IPS-NIHi11 (cell line): ENCODE data around the gene CHTF18.
"Not testable (repeated sequence)": the region's sequence is repeated elsewhere in the genome, so short reads cannot be mapped to it uniquely, and the experiment has no call there.

ENCODE experiments used
- DNase-seq: peaks from one replicate; pipeline ENCODE4 v3.0.0; 2012; ENCODE audit warnings: mixed read lengths, low spot score

The CHTF18 gene

DNA sequence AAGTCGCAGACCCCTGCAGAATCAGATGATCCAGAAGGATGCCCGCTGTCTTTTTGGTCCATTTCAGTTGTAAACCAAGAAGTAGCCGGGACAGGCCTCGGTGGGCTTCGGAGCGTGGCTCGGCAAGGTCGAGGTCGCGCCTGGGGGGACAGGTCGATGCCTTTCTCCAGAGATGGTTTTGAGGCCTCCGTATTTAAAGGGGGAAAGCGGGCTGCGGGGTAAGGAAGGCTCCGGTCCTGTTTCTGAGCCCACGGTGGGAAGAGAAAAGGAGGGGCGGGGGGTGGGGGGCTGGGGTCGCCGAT lies 19.6 kb downstream of the CHTF18 start:
- DNase-seq = no peak

DNA sequence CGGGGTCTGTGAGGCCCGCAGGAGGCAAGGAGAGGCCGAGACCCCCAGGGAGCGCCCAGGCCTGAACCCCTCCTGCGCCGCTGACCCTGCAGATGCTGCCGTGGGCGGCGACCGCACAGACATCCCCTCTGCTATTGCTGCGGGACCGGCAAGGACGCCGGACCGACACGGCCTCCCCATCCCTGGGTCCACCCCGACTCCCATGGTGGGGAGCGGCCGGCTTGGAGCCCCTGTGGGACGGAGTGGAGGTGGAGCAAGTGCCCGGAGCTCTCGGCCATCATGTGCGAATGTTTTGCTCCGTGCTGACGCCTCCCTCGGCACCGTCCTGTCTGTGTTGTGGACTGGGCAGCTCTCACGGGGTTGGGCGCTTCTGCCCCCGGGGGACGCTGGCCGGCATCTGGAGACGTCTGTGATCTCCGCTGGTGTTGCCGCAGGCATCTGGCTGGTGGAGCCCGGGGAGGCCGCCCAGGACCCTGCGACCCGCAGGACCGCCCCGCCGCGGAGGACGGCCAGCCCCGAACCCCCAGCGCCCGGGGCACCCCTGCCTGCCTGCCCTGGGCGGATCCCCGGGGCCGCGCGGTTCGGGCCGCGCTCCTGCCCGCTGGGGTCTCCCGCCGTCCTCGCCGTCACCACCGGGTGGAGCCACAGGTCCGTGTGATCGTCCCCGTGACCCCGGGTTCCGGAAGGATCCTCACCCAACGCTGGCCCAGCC lies 24.9 kb downstream of the CHTF18 start:
- DNase-seq = peak; percentile 83

DNA sequence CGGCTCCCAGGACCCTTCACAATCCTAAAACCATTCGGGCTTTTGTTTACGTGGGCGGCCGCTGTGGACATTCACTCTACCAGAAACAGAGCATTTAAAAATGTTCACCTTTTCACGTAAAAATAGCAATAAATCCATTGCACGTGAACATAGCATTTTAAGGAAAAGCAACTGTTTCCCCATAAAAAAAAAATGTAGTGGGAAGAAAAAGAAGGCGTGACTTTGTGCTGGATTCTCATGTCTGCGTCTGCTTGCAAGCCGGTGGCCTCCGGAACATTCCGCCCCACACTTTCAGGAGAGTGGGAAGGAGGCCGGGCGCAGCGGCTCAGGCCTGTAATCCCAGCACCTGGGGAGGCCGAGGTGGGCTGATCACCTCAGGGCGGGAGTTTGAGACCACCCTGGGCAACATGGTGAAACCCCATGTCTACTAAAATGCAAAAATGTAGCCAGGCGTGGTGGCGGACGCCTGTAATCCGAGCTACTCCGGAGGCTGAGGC lies 25.5 kb downstream of the CHTF18 start:
- no peak for DNase-seq

DNA sequence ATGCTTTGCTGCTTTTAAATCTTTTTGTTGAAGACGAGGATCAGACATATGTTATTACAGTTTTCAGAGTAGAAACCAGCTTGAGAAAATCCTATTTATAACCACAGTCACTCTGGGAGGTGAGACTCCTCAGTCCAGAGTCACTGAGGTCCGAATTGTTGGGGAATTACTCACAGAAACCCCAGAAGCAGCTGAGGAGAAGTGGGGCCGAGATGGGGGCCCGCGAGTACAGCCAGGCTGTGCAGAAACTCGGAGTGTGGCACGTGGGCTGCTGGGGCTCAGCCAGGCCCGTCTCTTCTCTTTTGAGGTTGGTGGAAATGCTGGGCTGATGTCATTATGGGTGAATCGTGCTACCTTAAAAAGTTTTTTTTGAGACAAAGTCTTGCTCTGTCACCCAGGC lies 26.6 kb downstream of the CHTF18 start:
- DNase-seq = no peak

DNA sequence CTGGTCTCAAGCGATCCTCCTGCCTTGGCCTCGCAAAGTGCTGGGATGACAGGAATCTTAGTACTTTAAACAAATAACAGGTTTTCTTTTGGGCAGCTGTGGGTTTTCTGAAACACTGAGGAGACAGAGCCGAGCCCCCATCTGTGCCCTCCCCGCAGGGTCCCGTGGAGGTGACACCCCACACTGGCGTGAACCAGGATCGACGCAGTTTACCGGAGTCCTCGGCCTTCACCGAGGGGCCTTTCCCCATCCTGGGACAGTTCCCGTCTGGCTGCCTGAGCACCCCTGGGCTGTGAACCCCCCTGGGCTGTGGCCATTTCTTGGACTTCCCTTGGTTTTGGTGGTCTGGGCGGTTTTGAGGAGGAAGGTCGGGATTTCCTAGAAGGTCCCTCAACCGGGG lies 27.4 kb downstream of the CHTF18 start:
- DNase-seq = no peak

DNA sequence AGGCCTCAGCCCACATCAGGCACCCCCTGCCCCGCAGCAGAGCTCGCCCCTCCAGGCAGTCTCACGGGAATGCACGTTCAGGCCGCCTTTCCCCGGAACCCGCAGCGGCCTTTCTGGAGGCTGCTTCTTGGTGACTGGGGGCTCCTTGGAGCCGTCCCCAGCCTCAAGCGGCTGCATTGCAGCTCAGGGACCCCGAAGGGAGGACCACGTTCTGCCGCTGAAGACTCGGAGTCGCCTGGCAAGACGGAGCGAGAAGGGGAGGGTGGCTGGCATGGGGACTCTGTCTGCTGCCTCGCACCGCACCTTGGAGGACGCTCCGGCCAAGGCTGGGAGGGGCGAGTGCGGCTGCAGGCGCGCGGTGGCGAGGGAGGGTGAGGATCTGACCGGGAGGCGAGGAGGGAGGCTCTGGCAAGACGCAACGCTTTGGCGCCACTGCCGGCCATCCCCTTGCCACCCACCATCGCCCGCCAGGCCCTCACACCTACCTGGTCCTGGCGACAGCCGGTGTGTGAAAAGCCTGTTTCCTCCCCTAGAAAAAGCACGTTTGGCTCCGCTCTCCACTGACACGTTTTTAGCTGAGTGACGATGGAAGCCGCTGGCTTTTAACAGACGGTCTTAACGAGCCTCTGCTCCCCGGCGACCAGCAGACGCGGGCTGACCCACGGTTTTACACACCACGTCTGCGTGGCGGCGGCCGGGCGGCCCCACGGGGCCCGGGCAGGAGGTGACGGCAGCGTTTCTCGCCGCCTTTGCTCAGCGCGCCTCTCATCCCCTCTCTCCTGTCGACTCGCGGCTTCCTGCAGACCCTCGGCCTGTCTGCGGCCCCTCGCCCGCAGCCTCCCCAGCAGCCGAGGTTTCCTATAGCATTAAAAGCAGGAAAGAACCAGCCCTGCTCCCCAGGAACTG lies 28.8 kb downstream of the CHTF18 start:
- DNase-seq = no peak

DNA sequence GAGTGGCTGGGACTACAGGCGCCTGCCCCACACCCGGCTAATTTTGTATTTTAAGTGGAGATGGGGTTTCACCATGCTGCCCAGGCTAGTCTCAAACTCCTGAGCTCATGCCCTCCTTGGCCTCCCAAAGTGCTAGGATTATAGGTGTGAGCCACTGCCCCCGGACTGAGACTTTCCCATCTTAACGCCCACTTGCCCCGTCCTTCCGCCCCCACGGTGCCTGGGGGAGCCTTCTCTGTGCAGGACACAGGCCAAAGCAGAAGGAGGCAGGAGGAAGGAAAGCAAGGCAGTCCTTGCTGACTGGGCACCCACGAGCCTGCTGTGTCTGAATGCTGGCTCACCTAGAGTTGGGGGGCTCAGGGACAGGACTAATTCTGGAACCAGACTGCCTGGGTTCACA lies 29.7 kb downstream of the CHTF18 start:
- no peak for DNase-seq

DNA sequence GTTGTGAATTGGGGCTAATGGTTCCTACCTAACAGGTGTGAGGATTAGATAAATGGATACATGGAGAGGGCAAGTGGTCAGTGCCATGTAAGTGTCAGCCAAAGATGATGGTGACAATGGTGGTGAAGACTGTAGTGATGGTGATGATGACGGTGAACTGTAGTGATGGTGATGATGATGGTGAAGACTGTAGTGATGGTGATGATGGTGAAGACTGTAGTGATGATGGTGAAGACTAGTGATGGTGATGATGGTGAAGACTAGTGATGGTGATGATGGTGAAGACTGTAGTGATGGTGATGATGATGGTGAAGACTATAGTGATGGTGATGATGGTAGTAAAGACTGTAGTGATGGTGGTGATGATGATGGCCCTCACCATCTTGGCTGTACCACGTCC lies 30.2 kb downstream of the CHTF18 start:
- DNase-seq = no peak

DNA sequence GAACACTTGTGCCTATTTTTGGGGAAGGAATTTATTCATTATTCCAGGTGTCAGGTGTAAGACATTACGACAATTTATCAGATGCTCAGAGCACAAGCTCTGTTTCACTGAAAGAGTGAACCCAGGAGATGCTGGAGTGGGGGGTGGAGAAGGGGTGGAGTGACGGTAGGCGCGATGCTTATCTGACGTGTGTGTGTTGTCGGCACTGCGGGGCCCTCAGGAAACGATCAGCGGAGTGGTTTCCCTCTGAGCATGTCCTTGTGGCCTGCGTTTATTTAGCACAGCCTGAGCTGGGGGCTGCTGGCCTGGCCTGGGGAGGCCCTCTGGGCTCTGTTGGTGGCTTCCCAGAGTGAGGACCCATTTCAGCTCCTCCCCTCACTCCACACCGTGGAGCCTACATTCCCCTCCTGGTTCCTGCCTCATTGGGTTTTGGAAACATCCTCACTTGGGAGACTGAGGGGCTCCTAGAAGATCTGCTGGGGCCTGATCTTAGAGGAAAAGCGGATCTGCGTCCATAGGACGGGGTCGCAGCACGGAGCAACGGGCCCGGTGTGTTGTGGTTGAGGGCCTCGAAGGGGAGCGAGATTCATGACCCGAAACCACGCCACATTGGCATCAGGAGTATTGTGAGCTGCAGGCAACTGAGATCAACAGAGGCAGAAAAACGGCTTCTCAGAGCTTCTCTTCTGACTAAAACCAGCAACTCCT lies 31.1 kb downstream of the CHTF18 start:
- no peak for DNase-seq

DNA sequence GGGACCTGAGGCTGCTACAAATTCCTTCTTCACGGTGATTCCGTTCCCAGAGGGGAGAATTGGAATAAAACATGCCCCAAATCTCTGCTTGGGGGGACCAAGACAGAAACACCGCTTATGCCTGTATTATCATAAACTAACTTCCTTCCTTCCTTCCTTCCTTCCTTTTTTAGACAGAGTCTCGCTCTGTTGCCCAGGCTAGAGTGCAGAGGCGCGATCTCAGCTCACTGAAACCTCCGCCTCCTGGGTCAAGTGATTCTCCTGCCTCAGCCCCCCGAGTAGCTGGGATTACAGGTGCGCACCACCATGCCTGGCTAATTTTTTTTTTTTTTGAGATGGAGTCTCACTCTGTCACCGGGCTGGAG lies 31.6 kb downstream of the CHTF18 start:
- DNase-seq = not testable (repeated sequence)

DNA sequence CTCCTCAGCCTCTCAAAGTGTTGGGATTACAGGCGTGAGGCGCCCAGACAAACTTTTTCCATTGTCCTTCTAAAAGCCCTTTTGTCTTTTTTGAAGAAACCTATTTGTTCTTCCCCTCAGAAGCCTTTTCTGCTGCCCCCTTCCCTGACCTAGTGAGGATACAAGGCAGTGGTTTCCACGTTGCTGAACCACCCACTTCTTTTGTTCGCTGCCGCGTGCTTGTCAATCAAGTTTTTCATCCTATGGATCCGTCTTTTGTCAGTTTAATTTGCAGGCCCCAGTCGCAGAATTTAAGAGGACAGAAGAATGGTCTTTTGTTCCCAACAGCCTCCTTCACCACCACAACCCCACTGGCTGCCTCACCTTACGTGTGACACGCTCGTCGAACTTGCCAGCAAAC lies 32.3 kb downstream of the CHTF18 start:
- DNase-seq = no peak

DNA sequence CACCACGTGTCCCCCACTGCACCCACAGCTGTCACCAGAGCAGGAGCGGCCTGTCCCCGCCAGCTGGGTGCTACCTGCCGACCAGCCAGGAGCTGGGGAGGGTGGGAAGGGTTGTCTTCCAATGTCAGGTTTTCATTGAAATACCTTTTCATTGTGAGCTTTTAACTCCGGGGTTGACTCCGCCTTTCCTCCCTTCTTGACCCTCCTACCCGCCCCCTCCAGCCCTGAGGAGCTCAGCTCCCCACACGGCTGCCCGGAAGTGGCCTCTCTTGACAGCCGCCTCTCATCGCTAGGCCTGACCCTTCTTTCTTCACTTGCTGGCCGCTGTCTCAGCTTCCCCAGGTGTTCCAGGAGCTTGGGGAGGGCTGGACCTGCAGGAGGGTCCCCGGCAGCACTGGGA lies 33.3 kb downstream of the CHTF18 start:
- peak; percentile 65 for DNase-seq

DNA sequence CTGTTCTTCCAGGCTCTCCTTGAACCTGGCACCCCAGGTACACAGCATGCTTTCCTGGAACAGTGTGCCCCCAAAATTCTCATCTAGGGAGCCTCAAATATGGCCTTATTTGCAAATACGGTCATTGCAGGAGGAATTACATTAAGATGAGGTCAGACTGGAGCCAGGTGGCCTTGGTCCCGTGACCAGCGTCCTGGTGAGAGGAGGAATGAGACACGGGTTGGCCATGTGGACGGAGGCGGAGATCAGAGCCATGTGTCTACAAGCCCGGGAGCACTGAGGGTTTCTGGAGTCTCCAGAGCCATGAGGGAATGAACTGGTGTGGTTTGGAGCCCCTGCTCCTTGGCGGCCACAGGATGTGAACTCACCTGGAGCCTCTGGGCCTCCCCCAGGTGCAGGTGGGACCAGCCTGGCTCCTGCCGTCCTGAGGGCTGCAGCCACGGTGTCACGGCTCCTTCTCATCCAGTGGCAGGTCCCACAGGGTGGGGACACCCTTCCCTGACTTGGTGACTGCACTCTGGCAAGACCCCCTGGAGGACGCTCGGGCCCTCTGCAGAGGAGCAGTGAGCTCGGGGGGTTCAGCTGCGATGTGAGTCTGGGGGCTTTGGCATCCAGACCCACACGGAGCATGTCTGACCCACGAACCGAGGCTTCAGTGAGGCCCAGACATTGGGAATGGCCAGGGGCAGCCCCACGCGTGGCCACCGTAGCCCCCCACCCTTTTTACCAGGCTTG lies 33.9 kb downstream of the CHTF18 start:
- DNase-seq = peak; percentile 5

DNA sequence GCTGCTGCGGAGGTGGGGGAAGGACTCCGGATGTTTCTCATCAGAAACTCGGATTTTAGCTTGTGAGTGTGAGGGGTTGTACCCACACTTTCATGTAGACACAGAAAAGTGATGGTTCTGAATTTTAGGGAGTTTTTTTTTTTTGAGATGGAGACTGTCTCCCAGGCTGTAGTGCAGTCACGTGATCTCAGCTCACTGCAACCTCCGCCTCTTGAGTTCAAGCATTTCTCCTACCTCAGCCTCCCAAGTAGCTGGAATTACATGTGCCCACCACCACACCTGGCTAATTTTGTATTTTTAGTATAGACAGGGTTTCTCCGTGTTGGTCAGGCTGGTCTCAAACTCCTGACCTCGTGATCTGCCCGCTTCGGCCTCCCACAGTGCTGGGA lies 34.5 kb downstream of the CHTF18 start:
- no peak for DNase-seq

DNA sequence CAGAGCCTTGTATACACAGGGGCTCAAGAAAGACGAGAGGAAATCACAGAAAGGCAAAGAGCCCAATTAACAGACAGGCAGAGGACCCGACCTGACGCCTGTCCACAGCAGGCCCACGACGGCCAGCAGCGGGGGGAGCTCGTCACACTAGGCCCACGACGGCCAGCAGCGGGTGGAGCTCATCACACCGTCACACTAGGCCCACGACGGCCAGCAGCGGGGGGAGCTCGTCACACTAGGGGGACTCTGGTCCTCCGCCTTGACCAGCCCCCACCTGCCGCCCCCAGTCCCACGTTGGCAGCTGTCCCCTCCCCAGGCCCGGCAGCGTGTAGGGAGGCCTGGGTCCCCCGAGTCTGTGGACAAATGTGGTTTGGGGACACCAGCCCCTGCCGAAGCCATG lies 35.8 kb downstream of the CHTF18 start:
- DNase-seq = peak; percentile 14

DNA sequence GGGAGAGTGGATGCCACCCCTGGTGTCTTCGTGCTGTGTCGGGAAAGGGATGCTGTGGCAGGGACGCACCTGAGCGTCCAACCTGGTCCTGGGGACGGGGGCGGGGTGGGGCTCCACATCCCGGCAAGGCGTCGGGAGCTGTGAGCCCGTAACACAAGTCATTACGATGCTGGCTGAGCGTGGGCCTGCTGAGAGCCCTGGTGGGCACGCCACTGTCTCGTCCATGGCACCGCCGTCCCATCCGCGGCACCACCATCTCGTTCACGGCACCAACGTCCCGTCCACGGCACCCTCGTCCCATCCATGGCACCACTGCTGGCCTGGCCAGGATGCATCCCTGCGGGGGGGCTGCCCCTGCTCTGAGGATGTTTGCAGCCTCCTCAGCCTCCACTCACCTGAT lies 36.2 kb downstream of the CHTF18 start:
- DNase-seq = peak; percentile 22

DNA sequence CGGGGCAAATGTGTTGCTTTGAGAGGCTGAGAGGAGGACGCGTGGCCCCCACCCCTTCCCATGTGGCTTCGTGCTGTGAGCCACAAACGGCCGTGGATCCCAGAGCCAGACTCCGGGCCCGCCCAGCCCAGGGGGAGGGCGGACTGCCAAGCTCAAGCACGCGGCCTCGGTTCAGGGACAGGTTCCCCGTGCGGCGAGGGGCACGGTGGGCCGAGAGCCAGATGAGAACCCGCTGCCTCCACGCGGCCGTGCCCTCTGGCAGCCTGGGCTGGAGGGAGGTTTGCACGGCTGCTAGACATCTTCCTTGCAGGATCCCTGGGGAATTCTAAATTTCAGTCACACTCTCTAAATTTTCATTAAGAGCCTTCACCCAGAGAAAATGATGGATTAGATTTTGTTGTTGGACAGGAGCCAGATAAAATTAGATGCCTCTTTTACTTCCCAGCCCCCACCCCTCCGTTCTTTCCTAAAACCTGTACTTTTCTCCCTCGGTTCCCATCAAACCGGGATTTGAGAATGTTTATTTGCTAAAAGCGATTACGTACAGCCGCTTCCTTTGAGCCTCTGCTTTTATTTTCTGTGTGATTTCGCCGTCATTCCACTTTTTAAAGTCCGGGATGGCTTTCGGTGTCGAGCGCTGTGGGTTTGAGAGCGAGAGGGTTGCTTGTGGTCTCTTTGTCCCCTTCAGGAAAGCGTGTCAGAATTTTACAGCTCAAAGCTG lies 37.1 kb downstream of the CHTF18 start:
- no peak for DNase-seq

DNA sequence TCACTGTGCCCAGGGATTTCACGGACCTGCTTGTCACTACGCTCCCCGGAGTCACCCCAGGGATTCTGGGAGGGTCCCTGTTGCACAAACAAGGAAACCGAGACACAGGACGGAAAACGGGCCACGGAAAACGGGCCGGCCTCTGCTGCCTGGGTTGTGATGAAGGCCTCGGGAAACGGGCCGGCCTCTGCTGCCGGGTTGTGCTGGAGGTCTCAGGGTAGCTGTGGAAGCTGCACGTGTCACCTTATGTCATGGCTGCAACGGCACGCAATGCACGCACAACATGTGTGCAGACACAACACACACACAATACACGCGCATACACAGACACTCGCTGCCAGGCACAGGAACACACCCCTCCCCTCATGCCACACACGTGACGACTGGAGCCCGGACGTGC lies 39.1 kb downstream of the CHTF18 start:
- DNase-seq = peak; percentile 2

DNA sequence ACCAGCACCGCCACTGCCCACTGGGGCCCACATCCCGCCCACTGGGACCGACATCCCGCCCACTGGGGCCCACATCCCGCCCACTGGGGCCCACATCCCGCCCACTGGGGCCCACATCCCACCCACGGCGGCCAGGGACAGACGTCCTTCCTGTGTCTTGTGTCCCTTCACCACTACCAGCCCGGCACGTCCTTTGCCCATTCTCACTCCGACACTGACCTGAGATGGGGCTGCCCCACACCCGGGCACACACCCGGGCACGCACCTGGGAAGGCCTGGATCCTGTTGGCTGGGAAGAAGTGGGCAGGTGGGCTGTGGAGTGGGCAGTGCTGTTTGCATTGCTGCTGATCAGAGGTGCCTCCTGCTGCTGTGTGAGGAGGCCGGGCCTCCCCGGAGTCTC lies 40.5 kb downstream of the CHTF18 start:
- peak; percentile 14 for DNase-seq

DNA sequence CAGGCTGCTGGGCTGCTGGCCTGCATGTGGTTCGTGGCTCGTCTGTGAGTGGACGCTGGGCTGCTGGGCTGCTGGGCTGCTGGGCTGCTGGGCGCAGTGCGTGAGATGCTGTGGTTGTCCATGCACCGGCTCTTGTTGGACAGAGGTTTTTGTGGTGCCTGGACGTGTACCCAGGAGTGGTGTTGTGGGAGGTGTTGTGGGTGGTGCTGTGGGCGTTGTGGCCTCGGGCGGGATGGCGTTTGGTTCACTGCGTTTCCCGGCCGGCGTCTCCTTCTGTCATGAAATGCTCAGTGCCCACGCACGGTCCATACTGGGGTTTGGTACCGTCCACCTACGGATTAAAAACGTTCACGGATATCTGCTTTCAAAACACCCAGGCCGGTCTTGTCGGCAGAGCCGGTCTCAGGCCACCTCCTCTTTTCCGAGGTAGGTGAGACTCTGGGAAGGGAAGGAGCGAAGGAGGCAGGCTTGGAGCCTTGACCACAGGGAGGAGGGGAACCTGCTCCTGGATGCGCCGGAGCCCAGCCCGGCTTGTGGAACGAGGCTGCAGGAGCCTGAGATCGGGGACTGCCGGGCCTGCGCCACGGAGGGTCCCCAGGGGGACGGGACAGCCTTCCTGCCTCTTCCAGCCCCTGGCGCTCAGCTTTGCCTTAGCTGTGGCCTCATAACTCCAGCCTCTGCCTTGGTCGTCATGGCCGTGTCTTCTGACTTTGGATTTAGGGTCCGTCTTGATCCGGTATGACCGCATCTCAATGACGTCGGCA lies 41.9 kb downstream of the CHTF18 start:
- DNase-seq = peak; percentile 27
